ENCODE results near the gene SRD5A3.

Gene SRD5A3

GRCh38 chr4:55411621-55412020 lies 65.6 kb downstream of the SRD5A3 start:
- no peak for TF ChIP-seq CTCF (IDR thresholded peaks at IDR 0.05; ENCODE audit: borderline replicate concordance, insufficient read depth, low read depth, low read length)
- H3K4me3 ChIP-seq (ENCODE audit: low read depth, low read length) = no peak overlapping the region

- H3K4me3 ChIP-seq (ENCODE audit: low read depth, low read length) = no peak overlapping the region
- no peak for TF ChIP-seq CTCF (IDR thresholded peaks at IDR 0.05; ENCODE audit: borderline replicate concordance, insufficient read depth, low read depth, low read length)
Observed at GRCh38 chr4:55416176-55416575, 70.1 kb downstream of the SRD5A3 start.

All from GM12875 (cell line).